Measurements from ENCODE around the gene ANKRD9. TPM values are rescaled to one million over a fixed set of nuclear protein-coding genes. Genes with fewer than 3 reads are reported as not detected.

Gene ANKRD9
- total and polyA plus RNA-seq, 4 donors: 4.4 to 21.3 (median 8.3) TPM

DNA sequence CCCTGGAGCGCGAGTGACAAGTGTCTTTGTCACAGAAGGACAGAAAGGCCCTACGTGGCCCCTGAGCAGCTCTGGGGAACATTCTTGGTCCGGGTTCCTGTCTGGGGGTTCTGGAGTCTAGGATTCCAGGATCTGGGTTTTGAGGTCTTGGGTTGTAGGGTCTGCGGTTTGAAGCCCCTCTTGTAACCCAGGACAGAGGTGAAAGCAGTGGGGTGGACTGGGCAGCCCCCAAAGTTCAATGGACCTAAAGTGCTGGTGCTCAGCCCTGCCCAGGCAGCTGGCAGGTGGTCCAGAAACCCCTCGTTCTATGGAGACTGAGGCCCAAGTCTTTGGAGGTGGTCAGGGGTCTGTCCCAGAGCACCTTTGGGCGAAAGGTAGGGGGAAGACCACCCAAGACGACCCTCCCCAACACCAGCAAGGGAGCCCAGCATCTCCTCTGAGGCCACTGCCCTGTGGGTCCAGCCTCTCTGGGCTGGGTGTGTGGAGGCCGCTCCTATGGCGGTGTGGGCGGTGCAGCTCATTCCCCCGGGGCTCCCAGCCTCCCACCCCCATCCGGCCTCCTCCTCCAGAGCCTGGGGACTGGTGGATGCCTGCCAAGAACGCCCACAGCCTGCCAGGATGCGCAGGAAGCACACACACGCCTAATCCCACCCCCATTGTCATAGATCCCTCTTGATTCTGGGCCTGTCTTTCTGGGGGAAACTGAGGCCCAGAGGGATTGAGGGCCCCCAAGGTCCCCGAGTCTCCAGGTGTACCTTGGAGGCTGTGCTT lies 30.2 kb upstream of the ANKRD9 start:
- peaks cover 0 to 44% (median 17%) of the 10 kb centered on the region in 5 donors for H3K4me1 ChIP-seq (ENCODE audit: control insufficient read depth in 5 of 5, insufficient read depth in 5 of 5, low read length in 5 of 5)
- no peak overlapping the region for H3K27ac ChIP-seq (ENCODE audit: low read depth in 1 of 2, low read length in 1 of 2)
- TF ChIP-seq, protein P1, sequence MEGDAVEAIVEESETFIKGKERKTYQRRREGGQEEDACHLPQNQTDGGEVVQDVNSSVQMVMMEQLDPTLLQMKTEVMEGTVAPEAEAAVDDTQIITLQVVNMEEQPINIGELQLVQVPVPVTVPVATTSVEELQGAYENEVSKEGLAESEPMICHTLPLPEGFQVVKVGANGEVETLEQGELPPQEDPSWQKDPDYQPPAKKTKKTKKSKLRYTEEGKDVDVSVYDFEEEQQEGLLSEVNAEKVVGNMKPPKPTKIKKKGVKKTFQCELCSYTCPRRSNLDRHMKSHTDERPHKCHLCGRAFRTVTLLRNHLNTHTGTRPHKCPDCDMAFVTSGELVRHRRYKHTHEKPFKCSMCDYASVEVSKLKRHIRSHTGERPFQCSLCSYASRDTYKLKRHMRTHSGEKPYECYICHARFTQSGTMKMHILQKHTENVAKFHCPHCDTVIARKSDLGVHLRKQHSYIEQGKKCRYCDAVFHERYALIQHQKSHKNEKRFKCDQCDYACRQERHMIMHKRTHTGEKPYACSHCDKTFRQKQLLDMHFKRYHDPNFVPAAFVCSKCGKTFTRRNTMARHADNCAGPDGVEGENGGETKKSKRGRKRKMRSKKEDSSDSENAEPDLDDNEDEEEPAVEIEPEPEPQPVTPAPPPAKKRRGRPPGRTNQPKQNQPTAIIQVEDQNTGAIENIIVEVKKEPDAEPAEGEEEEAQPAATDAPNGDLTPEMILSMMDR (IDR thresholded peaks at IDR 0.05; ENCODE audit: control extremely low read depth, extremely low read depth): no peak
- no peak overlapping the region for H3K4me3 ChIP-seq
- DNase-seq: peak; percentile 98 to 99 (median 99)
- no peak for ATAC-seq (ENCODE audit: insufficient read depth, low FRiP score)
- no peaks in the 10 kb centered on the region for H3K36me3 ChIP-seq (ENCODE audit: control insufficient read depth in 4 of 4, insufficient read depth in 4 of 4, low read length in 4 of 4)
- WGBS, 2 donors: 61 to 65% methylated on average over 17 of the region's 17 CpGs
- H3K27me3 ChIP-seq (ENCODE audit: control insufficient read depth in 3 of 3, insufficient read depth in 3 of 3, low read length in 2 of 3): no peaks in the 10 kb centered on the region
- H3K9me3 ChIP-seq (ENCODE audit: control insufficient read depth in 4 of 4, insufficient read depth in 3 of 4, low read length in 3 of 4): no peaks in the 10 kb centered on the region
- no peak overlapping the region for H3K9ac ChIP-seq (ENCODE audit: insufficient read depth in 1 of 2, low read length in 2 of 2)

DNA sequence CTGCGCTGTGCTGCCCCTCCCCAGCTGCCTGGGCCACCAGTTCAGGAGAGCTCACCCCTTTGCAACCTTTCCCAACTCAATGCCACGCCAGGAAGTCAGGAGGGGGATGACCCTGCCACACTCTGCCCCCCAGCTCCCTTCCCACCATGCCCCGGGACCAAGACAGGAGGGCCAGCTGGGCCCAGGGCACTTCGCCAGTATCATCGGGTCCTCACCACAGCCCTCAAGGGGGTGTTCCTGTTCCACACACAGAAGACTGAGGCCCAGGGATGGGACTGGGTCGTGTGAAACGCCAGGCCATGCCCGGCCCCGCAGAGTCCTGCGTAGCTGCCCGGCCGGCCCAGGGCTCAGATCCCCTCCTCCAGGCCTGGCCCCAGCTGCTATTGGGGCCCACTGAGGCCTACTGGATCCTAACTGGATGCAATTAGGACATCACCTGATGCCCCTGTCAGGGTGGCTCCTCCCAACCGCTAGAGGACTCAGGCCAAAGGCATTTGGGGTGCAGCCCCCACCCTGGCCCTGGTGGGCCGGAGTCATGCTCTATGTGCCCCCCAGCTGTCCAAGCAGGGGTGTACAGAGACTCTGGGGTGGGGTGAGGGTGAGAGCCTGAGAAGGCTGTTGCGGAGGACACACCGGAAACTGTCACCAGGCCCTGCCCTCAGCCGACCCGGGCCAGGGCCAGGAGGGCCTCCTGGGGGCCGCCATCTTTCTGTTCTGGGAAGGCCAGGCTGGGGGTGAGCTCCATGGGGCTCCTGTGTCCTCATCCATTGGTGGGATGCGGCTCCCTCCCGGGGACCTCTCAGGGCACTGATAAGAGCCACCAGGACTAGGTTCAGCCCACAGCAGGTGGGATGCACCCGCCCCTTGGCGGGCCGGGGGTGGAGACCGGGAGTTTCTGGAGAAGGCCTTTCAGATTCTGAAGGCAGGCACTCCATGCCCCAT lies 29.3 kb upstream of the ANKRD9 start:
- no peaks in the 10 kb centered on the region for H3K36me3 ChIP-seq (ENCODE audit: control insufficient read depth in 4 of 4, insufficient read depth in 4 of 4, low read length in 4 of 4)
- no peak overlapping the region for H3K4me3 ChIP-seq
- TF ChIP-seq, protein P1 (IDR thresholded peaks at IDR 0.05; ENCODE audit: control extremely low read depth, extremely low read depth): no peak
- no peaks in the 10 kb centered on the region for H3K27me3 ChIP-seq (ENCODE audit: control insufficient read depth in 3 of 3, insufficient read depth in 3 of 3, low read length in 2 of 3)
- no peak overlapping the region for H3K9ac ChIP-seq (ENCODE audit: insufficient read depth in 1 of 2, low read length in 2 of 2)
- no peak overlapping the region for H3K27ac ChIP-seq (ENCODE audit: low read depth in 1 of 2, low read length in 1 of 2)
- WGBS, 2 donors: 67 to 76% methylated on average over 25 of the region's 25 CpGs
- no peaks in the 10 kb centered on the region for H3K9me3 ChIP-seq (ENCODE audit: control insufficient read depth in 4 of 4, insufficient read depth in 3 of 4, low read length in 3 of 4)
- DNase-seq (peak; percentile 88 to 95 (median 89)), ATAC-seq (ENCODE audit: insufficient read depth, low FRiP score) (no peak)
- peaks cover 0 to 35% (median 17%) of the 10 kb centered on the region in 5 donors for H3K4me1 ChIP-seq (ENCODE audit: control insufficient read depth in 5 of 5, insufficient read depth in 5 of 5, low read length in 5 of 5)

DNA sequence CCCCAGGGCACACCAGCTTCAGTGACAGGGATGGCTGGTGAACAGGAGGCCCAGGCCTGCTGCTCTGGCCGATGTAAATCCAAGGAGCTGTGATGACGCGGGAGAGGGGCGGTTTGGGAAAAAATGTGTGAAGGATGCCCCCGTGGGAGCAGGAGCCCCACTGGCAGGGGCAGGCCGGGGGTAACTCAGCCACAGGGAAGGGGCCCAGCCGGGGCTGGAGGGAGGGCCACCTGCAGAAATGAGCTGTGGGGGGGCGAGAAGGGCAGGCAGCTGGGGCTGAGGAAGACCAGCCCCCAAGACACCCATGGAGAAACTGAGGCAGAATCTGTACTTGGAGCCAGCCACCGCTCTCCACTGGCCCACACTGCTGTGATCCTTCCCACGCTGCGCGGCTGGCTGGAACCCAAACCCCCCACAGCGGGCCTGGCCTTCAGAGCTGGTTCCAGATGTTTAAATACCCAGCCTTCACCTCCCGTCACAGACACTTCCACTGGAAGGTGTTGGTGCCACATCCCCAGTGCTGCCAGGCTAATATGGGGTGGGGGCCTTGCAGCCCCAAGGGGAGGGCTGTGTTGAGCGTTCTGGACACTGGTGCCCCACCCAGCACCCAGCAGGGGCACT lies 28.5 kb upstream of the ANKRD9 start:
- H3K9me3 ChIP-seq (ENCODE audit: control insufficient read depth in 4 of 4, insufficient read depth in 3 of 4, low read length in 3 of 4): no peaks in the 10 kb centered on the region
- H3K36me3 ChIP-seq (ENCODE audit: control insufficient read depth in 4 of 4, insufficient read depth in 4 of 4, low read length in 4 of 4): no peaks in the 10 kb centered on the region
- 84 to 88% methylated on average over 15 of the region's 15 CpGs for WGBS, 2 donors
- TF ChIP-seq, protein P1 (IDR thresholded peaks at IDR 0.05; ENCODE audit: control extremely low read depth, extremely low read depth): no peak
- no peak overlapping the region for H3K9ac ChIP-seq (ENCODE audit: insufficient read depth in 1 of 2, low read length in 2 of 2)
- H3K4me1 ChIP-seq (ENCODE audit: control insufficient read depth in 5 of 5, insufficient read depth in 5 of 5, low read length in 5 of 5): peaks cover 0 to 35% (median 17%) of the 10 kb centered on the region in 5 donors
- no peaks in the 10 kb centered on the region for H3K27me3 ChIP-seq (ENCODE audit: control insufficient read depth in 3 of 3, insufficient read depth in 3 of 3, low read length in 2 of 3)
- H3K27ac ChIP-seq (ENCODE audit: low read depth in 1 of 2, low read length in 1 of 2): no peak overlapping the region
- no peak for ATAC-seq (ENCODE audit: insufficient read depth, low FRiP score)
- H3K4me3 ChIP-seq: no peak overlapping the region
- DNase-seq: peak; percentile 53 to 71 (median 59)
